HG03520 (cell line): ENCODE data around the gene TBXAS1.
A peak's percentile ranks its signal among the peaks of the same experiment; 100 is the strongest.
"Not testable (repeated sequence)": the region's sequence is repeated elsewhere in the genome, so short reads cannot be mapped to it uniquely, and the experiment has no call there.

ENCODE experiments used
- ATAC-seq: cut with Tn5 transposase; IDR thresholded peaks from one replicate; pipeline ENCODE4 v1.9.1; 2021; ENCODE audit warnings: mild to moderate bottlenecking, moderate library complexity; ENCODE audit not compliant: unreplicated experiment

TBXAS1 gene

DNA sequence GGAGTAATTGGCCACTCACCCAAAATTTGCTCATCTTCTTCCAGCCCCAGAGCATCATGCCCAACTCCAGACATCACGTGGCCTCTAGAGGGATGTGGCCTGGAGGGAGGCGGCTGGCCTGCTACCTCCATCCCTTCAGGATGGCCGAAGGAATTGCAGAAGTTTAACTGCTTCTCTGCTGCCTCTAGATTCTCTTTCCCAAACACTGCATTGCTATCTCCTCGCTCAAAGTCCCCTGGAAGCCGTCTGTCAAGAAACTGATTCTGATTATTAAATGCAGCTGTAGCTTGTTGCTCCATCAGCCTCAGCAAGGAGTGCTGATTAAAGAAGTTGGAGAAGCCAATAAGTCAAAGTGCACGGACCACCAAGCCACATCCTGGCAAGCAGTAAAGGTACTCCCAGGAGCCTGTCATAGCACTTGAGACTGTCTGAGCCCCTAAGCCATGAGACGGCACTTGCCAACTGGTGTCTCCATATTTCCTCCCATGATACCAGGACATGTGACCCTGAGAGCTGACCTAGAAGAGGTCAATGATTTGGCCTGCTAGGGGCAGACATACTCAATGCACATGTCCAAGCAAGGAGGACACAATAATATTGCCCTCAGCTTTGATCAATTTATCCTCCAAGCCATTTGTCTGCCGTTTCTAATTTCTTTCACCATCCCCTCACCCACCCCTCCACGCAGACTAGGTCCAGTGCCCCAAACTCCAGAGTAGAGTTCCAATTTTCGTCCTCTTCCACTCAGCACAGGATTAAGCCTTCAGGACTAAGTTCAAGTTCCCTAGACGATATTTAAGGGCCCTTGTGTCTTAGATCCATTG, 84.2 kb downstream of the TBXAS1 start:
- no peak for ATAC-seq

DNA sequence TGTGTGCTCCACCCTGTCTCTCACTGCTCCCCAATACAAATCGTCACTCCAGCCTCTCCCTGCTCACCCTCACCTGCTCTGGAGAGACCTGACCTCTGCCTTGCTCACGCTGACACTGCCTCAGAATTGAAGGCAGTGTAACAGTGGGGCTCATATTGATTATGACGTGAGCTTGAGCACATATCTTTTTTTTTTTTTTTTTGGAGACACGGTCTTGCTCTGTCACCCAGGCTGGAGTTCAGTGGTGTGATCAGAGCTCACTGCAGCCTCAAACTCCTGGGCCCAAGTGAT, 84.7 kb downstream of the TBXAS1 start:
- no peak for ATAC-seq

DNA sequence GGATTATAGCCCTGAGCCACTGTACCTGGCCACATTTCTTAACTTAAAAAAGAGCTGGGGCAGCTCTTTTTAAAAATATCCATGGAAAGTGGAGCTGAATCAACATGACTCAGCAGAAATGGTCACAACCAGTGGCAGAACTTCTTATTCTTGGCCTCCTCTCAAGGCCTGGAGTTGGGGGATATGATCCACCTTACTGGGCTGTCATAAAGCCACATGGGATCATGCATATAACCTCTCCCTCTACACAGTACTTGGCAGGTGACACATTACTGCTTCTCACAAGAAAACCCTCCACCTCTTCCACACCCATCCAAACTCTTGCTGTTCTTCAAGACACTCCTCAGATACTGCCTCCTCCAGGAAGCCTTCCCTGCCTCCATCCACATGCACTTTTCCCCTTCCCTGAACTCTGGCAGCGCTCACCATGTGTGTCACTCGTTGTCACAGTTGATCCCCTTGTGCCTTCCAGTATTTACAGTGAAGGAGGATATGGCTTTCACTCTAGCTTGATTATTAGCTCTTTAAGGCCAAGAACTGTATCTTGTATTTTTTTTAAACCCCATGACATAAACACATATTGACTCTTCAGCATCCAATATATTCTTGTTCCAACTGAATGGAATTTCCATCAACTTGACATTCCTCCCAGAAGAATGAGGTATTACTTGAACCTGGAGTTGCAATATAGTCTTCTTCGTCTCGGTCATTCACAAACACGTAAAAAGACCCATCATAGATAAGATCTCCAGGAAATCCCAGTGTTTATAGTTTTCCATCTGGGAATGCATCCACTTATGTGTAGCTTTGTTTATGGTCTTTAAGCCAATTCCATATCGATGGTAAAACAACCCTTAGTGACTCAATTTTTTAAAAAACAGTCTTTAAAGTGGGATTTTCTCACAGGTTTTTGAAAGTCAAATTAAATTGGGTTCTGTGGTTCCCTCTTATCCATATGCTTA, 85.5 kb downstream of the TBXAS1 start:
- ATAC-seq, result no peak

DNA sequence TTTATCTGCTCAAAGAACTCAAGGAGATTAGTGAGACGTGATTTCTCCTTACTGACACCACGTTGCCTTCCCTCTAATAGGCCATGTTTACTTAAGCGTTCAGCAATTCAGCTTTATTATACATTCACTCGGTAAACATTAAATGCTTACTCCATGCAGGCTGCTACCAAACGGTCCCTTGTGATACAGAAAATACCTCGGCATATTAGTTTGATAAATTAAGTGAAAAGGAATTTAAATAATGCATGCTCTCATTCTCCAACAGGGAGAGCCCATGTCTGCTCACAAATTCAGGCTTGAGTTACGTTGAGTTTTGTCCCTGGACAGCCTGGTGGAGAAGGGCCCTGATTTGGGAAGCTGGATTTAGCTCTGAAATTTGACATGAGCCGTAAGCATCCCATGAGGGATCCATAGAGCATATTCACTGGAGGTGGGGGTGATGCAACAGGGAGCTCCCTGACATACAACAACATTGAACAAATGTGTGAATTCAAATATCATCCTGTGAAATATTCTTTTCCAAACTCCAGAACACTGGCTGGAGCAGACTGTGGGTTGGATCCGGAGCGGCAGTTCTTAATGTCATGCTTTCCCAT, 86.3 kb downstream of the TBXAS1 start:
- no peak for ATAC-seq

DNA sequence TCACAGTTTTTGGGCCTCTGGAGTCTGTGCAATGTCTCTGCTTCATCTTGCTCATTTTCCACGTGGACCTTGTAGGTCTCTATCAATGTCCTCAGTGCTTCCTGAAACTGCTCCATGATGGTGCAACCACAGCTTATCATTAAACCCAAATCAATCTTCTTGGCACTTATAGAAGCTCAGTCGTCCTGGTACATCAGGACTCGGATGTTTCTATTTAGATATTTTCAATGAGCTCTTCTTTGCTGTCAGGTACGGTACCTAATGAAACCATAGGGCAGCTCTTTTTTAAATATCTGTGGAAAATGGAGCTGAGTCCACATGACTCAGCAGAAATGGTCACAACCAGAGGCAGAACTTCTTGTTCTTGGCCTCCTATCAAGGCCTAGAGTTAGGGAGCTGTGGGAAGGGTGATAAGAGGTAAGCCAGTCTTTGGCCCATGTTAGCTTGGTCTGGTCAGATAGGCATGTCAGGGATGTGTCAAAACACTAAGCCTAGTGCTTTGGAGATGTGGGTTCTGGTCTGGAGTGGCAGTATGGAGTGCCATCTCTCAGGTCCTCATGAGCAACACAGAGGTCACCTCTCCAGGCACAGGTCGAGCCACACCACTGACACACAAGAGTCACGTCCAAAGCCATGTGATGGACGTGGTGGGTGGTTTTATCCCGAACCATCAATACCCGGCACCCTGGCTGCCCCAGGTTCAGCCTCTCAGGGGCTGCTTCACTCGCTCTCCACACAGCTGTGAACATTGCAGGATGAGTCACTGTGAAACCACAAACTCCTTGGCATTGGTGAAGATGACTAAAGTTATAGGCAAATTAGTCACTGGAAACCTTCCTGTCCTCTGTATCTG, 87.0 kb downstream of the TBXAS1 start:
- peak; percentile 91 for ATAC-seq

DNA sequence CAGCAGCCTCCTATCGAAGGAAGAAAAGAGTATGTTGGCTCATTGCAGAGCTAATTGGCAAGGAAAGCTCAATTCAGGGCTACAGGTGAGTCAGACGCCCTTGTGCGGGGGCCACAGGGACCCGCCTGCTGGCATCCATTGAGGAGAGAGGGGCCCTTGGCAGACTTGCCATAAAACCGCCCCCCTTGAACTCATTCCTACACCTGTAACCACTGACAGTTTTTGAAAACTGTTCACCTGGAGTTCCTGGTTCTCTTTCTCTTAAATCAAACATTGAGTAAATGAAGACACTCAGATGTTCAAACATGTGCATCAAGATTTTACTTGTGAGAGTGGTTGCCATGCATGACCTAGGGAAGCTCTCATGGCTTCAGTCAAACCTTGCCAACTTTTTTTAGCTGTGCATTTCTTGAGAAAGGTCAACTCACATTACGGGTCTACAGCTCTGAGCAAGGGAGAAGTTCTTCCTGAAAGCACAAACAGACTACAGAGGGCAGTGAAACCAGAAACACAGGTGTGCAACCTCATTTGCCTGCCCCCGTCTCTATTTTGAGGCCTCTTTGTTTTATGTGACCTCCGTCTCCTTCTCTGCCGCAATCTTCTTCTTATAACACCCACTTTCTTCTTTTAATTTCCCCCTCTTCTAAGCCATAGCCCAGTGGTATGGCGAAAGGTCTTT, 87.8 kb downstream of the TBXAS1 start:
- peak; percentile 64 for ATAC-seq

DNA sequence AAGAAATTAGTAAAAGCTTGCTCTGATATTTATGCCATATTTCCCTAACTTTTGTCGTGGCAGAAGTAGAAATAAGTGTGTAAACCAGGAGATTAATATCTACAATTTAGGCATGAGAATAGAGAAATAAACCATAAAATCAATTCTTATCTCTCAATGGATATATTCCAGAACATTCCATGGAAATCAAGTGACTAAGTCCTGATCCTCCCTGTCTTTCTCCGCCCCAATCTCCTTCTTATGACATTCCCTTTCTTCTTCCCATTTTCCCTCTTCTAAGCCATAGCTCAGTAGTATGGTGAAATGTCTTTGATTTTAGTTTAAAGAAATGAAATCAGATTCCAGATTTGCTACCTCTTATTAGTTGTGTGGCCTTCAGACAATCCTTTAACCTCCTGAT, 88.8 kb downstream of the TBXAS1 start:
- ATAC-seq, result no peak

DNA sequence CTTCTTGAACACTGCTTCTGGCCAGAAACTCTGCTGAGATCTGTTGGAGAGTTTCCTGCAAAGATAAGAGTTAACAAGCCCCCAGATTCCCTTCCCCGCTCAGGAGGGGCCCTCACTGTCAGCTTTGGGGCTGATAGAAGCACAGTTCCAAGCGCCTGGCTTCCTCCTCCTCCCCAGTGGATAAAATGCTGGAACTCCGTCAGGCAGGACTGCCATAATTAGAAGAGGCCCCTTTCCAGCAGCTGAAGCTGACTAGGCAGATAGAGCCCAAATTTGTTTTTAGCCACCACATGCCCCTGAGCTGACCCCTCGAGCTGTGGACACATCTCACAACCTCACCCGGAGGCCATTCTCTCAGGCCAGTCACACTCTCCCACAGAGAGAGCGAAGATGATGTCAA, 89.4 kb downstream of the TBXAS1 start:
- no peak for ATAC-seq

DNA sequence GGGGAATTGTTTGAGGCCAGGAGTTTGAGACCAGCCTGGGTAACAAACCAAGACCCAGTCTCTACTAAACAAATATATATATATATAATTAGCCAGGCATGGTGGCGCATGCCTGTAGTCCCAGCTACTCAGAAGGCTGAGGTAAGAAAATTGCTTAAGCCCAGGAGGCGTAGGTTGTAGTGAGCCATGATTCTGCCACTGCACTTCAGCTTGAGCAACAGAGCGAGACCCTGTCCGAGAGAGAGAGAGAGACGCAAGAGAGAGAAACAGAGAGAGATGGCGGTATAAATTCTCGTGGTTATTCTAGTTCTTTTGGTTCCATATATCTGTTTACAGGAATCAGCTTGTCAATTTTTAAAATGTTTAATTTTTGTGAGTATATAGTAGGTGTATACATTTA, 94.0 kb downstream of the TBXAS1 start:
- ATAC-seq, result no peak

DNA sequence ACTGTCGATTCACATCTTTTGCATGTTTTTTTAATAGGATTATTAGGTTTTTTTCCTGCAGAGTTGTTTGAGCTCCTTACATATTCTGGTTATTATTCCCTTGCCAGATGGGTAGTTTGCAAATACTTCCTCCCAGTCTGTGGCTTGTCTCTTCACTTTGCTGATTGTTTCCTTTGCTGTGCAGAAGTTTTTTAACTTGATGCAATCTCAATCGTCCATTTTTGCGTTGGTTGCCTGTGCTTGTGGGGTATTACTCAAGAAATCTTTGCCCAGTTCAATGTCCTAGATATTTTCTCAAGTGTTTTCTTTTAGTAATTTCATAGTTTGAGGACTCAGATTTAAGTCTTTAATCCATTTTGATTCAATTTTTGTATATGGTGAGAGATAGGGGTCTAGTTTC, 95.4 kb downstream of the TBXAS1 start:
- ATAC-seq, result no peak

DNA sequence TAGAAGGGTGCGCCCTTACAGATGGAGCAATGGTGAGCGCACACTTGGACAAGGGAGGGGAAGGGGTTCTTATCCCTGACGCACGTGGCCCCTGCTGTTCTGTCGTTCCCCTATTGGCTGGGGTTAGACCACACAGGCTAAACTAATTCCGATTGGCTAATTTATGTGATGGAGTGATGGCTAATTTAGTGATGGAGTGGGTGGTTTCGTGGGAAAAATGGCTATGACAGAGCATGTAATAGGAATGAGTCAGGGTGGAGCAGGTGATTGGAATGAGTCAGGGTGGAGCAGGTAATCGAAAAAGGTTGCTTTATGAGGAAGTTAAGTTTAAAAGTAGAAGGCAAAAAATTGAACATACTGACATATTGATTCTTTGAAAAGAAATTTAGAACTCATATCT, 100.2 kb downstream of the TBXAS1 start:
- ATAC-seq, result not testable (repeated sequence)

DNA sequence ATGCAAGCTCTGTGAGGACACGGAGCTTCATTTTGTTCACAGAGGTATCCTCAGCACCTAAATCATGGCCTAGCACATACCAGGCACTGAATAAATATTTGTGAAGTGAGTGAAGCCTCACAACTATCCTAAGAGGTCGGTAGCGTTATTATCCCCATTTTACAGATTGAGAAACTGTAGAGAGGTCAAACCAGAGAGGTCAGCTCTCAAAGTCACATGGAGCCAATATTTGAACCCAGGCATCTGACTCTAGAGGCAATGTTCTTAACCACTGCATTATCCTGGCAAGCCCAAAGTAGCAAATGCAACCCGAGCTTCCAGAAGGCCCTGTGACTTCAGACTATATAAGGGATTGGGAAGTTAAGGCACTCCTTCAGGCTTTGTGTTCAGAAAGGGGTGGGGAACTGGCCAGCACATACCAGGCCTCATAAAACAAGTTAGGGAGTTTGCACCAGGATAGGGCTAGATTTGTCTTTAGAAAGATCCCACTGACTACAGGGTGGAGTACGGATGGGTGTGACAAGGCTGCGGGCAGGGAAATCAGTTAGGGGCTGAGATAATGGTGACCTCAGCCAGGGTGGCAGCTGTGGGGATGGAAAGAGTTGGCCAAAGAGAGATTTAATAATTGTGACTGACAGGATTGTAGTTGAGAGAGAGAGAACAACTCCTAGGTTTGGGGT, 101.4 kb downstream of the TBXAS1 start:
- no peak for ATAC-seq

DNA sequence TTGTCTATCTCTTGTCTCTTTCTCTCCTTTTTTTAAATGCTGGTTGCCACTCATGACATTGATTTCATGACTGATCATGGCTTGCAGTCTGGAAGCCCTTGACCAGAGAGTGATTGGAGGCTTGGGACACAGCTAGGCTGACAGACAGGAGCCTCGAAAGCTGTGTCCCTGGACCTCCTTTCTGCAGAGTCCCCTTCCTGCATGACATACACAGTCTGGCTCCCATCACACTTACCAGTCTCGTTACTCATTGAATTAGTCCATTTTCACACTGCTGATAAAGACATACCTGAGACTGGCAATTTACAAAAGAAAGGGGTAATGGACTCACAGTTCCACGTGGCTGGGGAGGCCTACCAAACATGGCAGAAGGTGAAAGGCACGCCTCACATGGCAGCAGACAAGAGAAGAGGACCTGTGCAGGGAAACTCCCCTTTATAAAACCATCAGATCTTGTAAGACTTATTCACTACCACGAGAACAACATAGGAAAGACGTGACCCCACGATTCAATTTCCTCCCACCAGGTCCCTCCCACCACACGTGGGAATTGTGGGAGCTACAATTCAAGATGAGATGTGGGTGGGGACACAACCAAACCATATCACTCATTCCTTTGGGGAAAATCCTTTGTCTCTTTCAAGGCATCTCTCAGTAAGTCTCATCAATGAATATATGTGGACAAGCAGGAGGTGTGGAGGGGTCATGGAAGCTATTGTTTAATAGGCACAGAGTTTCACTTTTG, 102.3 kb downstream of the TBXAS1 start:
- no peak for ATAC-seq

DNA sequence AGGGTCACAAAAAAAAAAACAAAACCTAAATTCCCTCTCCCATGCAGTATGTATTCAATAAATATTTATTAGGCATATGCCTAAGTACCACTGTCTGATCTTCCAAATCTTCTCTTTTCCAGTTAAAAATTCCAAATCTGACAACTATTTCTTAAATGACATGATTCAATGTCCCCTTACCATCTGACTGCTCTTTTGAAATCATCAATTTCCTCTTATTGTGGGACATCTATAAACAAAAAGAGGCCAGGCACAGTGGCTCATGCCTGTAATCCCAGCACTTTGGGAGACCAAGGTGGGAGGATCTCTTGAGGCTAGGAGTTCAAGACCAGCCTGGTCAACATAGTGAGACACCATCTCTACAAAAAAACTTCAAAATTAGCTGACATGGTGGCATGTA, 103.5 kb downstream of the TBXAS1 start:
- ATAC-seq, result no peak

DNA sequence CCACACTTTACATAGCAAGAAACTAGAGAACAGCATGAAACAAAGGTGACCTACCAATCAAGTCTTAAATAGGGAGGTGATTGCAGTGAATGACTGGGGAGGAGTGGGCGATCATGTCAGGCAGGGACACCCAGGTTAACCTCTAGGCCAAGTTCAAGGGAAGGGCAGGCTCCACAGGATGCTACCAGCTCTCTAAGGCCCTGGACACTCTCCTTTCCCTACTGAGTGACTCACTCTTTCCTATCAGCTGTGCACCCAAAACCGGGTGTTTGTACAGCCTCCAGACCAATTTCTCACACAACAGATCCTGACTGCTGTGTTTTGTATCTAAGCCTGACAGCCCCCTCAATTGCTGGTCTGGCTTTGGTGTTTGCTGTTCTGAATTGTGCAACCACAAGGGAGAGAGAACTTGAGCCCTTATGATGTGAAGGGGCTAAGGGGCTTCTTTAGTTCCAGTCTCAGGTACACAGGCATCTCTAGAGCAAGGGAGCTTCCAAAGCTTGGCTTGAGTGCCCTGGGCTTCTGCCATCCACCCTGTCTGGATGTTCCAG, 107.8 kb downstream of the TBXAS1 start:
- no peak for ATAC-seq

DNA sequence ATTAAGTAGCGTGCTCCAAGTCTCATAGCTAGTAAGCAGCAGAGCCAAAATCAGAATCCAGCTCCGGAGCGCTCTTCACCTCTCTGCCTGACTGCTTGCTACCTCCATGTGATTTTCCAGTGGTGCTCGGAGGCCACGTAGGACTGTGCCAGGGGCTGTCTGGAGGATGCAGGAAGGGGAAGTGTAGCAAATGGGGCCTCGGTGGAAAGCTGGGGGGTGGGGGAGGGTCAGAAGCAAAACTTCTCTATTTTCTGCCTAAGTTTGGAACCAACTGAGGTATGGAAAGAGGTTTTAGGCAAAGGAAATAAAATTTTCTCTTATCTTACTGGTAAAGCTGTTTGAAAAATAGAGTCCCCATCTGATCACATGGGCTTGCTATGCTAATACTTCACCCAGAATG, 108.7 kb downstream of the TBXAS1 start:
- no peak for ATAC-seq

DNA sequence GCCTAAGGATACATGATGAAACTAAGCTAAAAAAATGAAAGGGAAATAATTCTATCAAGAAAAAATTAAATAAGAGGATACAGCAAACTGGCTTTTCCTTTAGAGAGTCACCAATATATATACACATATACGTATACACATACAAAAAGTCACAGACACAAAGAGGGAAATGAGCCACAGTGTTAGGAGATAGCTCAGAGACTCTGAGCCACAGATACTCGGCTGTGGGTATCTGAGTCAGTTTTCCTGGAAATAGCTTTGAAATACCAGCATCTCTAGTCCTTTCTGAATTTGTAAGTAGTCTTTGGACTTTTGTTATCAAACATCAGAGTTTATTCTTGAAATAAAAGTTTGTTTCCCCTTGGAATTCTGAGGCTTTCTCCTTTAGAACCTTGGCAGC, 111.8 kb downstream of the TBXAS1 start:
- no peak for ATAC-seq

DNA sequence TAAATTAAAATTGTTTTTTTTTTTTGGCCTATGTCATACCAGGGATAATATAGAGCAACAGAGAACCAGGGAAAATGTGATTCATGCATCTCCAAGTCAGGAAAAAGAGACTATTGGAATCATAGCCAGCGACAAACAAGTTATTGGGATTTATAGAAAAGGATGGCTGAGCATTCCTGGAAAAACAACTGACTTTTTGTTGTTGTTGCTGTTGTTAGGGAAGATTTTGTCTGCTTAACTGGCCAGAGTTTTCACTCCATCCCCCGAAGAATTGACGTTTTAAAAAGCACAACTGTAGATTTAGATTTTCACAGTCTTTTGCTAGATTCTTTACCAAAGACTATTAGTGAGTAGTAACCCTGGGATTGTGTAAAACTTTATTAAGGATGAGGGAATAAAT, 112.4 kb downstream of the TBXAS1 start:
- no peak for ATAC-seq

DNA sequence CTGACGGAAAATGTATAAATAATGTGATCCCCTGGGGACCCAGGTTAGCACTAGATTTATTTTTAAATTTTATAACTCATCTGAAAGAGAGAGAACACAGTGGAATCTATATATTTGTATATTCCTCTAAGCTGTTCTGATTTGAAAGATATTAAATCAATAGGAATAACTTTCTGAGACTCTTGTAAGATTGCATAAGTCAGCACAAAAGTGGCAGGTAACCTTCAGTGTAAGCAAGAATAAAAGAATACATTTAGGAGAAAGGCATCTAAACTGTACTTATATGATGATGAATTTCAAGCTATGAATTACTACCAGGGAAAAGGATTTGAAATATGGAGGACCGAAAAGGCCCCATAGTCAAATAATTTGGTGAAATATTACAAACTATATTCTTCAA, 112.8 kb downstream of the TBXAS1 start:
- no peak for ATAC-seq
